GM10266 (cell line): ENCODE data around the gene SCARF1.
"Not testable (repeated sequence)": the region's sequence is repeated elsewhere in the genome, so short reads cannot be mapped to it uniquely, and the experiment has no call there.

Experiments
- DNase-seq: peaks from one replicate; pipeline ENCODE4 v3.0.0; 2012; ENCODE audit errors: extremely low spot score
- CTCF ChIP-seq: IDR thresholded peaks from 2 replicates; pipeline ENCODE4 v1.5.1; 2012; ENCODE audit warnings: mild to moderate bottlenecking, low read depth; ENCODE audit not compliant: control insufficient read depth, insufficient read depth; ENCODE audit errors: missing control alignments

The SCARF1 gene

GRCh38 chr17:1683459-1683858, 37.9 kb upstream of the SCARF1 start:
- no peak for DNase-seq
- no peak for TF ChIP-seq CTCF

GRCh38 chr17:1676401-1676800, 30.9 kb upstream of the SCARF1 start:
- TF ChIP-seq CTCF = no peak
- no peak for DNase-seq

GRCh38 chr17:1673041-1673785, 27.7 kb upstream of the SCARF1 start:
- no peak for DNase-seq
- no peak for TF ChIP-seq CTCF

- DNase-seq = not testable (repeated sequence)
Observed at GRCh38 chr17:1663934-1664333, 18.4 kb upstream of the SCARF1 start.

- TF ChIP-seq CTCF = no peak
- no peak for DNase-seq
Observed at GRCh38 chr17:1661045-1661444, 15.5 kb upstream of the SCARF1 start.

- no peak for TF ChIP-seq CTCF
- no peak for DNase-seq
Observed at GRCh38 chr17:1658100-1658499, 12.6 kb upstream of the SCARF1 start.

GRCh38 chr17:1653735-1654134, 8.2 kb upstream of the SCARF1 start:
- TF ChIP-seq CTCF = no peak
- no peak for DNase-seq

GRCh38 chr17:1652794-1653193, 7.3 kb upstream of the SCARF1 start:
- not testable (repeated sequence) for DNase-seq

GRCh38 chr17:1651559-1651844, 6.0 kb upstream of the SCARF1 start:
- TF ChIP-seq CTCF = no peak

More at GRCh38 chr17:1651559-1651844, 6.0 kb upstream of the SCARF1 start:
- no peak for DNase-seq
